GM19372 (cell line): Measurements from ENCODE around the gene YEATS2.
"Not testable (repeated sequence)": the region's sequence is repeated elsewhere in the genome, so short reads cannot be mapped to it uniquely, and the experiment has no call there.

Experiments
- ATAC-seq: cut with Tn5 transposase; IDR thresholded peaks from one replicate; pipeline ENCODE4 v1.9.1; 2021; ENCODE audit warnings: mild to moderate bottlenecking, low read depth, moderate library complexity; ENCODE audit not compliant: unreplicated experiment

YEATS2 gene

GRCh38 chr3:183769453-183769852, 71.9 kb downstream of the YEATS2 start:
- ATAC-seq = no peak

GRCh38 chr3:183774631-183775030, 77.0 kb downstream of the YEATS2 start:
- ATAC-seq = no peak

GRCh38 chr3:183775781-183776180, 78.2 kb downstream of the YEATS2 start:
- ATAC-seq = no peak

GRCh38 chr3:183776451-183776850, 78.9 kb downstream of the YEATS2 start:
- ATAC-seq = not testable (repeated sequence)

GRCh38 chr3:183777016-183777618, 79.5 kb downstream of the YEATS2 start:
- ATAC-seq = no peak

GRCh38 chr3:183779896-183780465, 82.4 kb downstream of the YEATS2 start:
- no peak for ATAC-seq

- ATAC-seq = no peak
Measured at GRCh38 chr3:183781246-183781645, 83.6 kb downstream of the YEATS2 start.

GRCh38 chr3:183782576-183783276, 85.1 kb downstream of the YEATS2 start:
- no peak for ATAC-seq

- ATAC-seq = not testable (repeated sequence)
Measured at GRCh38 chr3:183784503-183784902, 86.9 kb downstream of the YEATS2 start.

- ATAC-seq = no peak
Measured at GRCh38 chr3:183789826-183790225, 92.2 kb downstream of the YEATS2 start.

- ATAC-seq = no peak
Measured at GRCh38 chr3:183790700-183791099, 93.1 kb downstream of the YEATS2 start.

- no peak for ATAC-seq
Measured at GRCh38 chr3:183792976-183793375, 95.4 kb downstream of the YEATS2 start.

- no peak for ATAC-seq
Measured at GRCh38 chr3:183794452-183794851, 96.9 kb downstream of the YEATS2 start.

- ATAC-seq = no peak
Measured at GRCh38 chr3:183796372-183796771, 98.8 kb downstream of the YEATS2 start.

GRCh38 chr3:183797996-183798395, 100.4 kb downstream of the YEATS2 start:
- no peak for ATAC-seq

GRCh38 chr3:183799461-183799860, 101.9 kb downstream of the YEATS2 start:
- ATAC-seq = no peak

- no peak for ATAC-seq
Measured at GRCh38 chr3:183800243-183800863, 102.8 kb downstream of the YEATS2 start.

- ATAC-seq = no peak
Measured at GRCh38 chr3:183801601-183802000, 104.0 kb downstream of the YEATS2 start.

GRCh38 chr3:183802989-183803388, 105.4 kb downstream of the YEATS2 start:
- ATAC-seq = no peak

- ATAC-seq = no peak
Measured at GRCh38 chr3:183807209-183807728, 109.7 kb downstream of the YEATS2 start.

- no peak for ATAC-seq
Measured at GRCh38 chr3:183807881-183808280, 110.3 kb downstream of the YEATS2 start.
